ENCODE data around the gene BNIP5. TPM values are rescaled to one million over a fixed set of nuclear protein-coding genes. Genes with fewer than 3 reads are reported as not detected.
A peak's percentile ranks its signal among the peaks of the same experiment; 100 is the strongest.

BNIP5 gene
- total RNA-seq, 3 donors from 2014 or later, result under 0.01 TPM; not detected in 2

GRCh38 chr6:36352477-36353157 is 15.9 kb upstream of the BNIP5 start:
- TF ChIP-seq POLR2AphosphoS5 (IDR thresholded peaks at IDR 0.05) (no peak), POLR2A (IDR thresholded peaks at IDR 0.05) (no peak)
- TF ChIP-seq, protein P1, sequence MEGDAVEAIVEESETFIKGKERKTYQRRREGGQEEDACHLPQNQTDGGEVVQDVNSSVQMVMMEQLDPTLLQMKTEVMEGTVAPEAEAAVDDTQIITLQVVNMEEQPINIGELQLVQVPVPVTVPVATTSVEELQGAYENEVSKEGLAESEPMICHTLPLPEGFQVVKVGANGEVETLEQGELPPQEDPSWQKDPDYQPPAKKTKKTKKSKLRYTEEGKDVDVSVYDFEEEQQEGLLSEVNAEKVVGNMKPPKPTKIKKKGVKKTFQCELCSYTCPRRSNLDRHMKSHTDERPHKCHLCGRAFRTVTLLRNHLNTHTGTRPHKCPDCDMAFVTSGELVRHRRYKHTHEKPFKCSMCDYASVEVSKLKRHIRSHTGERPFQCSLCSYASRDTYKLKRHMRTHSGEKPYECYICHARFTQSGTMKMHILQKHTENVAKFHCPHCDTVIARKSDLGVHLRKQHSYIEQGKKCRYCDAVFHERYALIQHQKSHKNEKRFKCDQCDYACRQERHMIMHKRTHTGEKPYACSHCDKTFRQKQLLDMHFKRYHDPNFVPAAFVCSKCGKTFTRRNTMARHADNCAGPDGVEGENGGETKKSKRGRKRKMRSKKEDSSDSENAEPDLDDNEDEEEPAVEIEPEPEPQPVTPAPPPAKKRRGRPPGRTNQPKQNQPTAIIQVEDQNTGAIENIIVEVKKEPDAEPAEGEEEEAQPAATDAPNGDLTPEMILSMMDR (IDR thresholded peaks at IDR 0.05), result no peak
- H3K36me3 ChIP-seq, result no peaks in the 10 kb centered on the region
- no peaks in the 10 kb centered on the region for H3K9me3 ChIP-seq
- no peak overlapping the region for H3K27ac ChIP-seq
- no peak overlapping the region for H3K4me3 ChIP-seq
- intact Hi-C loops (cut with DNase I; ENCODE audit: low total_unique reads), result no loop called here
- no peak for DNase-seq (ENCODE audit: low spot score in 2 of 2)
- H3K27me3 ChIP-seq, result no peaks in the 10 kb centered on the region
- no peaks in the 10 kb centered on the region for H3K4me1 ChIP-seq

DNA sequence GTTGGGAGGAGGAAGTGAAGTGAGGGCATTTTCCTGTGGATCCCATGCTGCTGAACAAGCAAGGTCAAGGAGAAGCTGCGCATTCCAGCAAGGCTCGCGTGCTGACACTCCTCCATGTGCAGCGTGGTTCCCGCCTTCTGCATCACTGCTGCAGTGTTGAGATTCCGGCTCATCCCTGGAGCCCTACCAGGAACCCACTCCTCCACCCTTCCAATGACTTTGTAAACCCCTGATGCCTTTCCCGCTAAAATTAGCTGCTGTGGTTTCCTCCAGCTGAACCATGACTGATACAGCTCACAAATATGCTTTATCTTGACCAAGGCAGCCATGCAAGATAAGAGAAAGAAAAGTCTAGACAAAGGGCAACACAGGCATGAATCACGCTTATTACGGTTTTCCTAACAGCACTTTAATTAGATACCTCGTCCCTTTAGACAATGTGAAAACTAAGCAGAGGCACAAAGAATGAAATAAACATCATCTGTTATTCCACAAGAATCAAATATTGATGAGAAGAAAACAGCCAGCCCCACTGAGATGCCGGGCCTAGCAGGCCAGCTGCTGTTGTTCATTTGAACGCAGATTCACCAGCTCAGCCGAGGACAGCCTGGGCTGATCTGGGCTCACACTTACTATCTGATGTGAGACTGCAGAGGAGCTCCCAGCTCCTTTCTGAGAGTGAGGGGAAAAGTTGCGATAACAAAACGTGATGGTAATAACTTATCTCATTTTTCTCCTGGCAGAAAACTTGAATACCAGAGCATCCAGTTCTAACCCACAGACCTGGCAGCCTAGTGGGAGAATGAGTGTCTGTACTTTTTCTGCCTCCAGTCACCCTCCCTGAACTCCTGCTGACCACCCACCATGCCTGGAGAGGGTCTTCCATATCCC is 14.2 kb upstream of the BNIP5 start:
- peak overlapping the region in 1 of 2 donors; percentile 71 for H3K27ac ChIP-seq
- no peaks in the 10 kb centered on the region for H3K9me3 ChIP-seq
- H3K4me1 ChIP-seq, result no peaks in the 10 kb centered on the region
- intact Hi-C loops (cut with DNase I; ENCODE audit: low total_unique reads), result no loop called here
- TF ChIP-seq, protein P1 (IDR thresholded peaks at IDR 0.05), result no peak
- TF ChIP-seq POLR2A (IDR thresholded peaks at IDR 0.05) (no peak), POLR2AphosphoS5 (IDR thresholded peaks at IDR 0.05) (no peak)
- no peak overlapping the region for H3K4me3 ChIP-seq
- no peaks in the 10 kb centered on the region for H3K27me3 ChIP-seq
- DNase-seq (ENCODE audit: low spot score in 2 of 2), result no peak
- no peaks in the 10 kb centered on the region for H3K36me3 ChIP-seq

DNA sequence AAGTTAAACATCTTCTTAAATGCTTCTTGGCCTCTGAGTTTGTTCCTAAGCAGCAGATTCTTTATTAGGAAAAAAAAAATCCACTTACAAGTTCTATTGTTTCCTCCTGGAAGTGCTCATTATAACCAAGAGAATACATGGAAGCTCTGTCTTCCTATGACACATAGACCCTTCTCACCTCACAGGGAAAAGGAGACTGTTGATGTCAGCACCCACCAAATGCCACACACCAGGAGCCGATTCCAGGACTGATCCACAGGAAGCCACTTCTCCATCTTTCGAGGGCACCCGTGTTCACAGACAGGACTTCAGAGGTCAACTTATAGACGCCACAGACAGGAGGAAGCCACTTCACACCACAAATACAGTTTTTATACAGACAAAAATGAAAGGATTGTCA is 13.4 kb upstream of the BNIP5 start:
- no peak for TF ChIP-seq POLR2A (IDR thresholded peaks at IDR 0.05)
- TF ChIP-seq POLR2AphosphoS5 (IDR thresholded peaks at IDR 0.05), result no peak
- TF ChIP-seq, protein P1 (IDR thresholded peaks at IDR 0.05), result no peak
- DNase-seq (ENCODE audit: low spot score in 2 of 2), result no peak
- intact Hi-C loops (cut with DNase I; ENCODE audit: low total_unique reads), result no loop called here
- H3K27me3 ChIP-seq, result no peaks in the 10 kb centered on the region
- no peak overlapping the region for H3K4me3 ChIP-seq
- H3K9me3 ChIP-seq, result no peaks in the 10 kb centered on the region
- H3K4me1 ChIP-seq, result no peaks in the 10 kb centered on the region
- H3K36me3 ChIP-seq, result no peaks in the 10 kb centered on the region
- peak overlapping the region in 1 of 2 donors; percentile 71 for H3K27ac ChIP-seq

GRCh38 chr6:36349240-36349639 is 12.6 kb upstream of the BNIP5 start:
- Histone ChIP-seq H3K4me1 (no peaks in the 10 kb centered on the region), H3K36me3 (no peaks in the 10 kb centered on the region), H3K4me3 (no peak overlapping the region), H3K9me3 (no peaks in the 10 kb centered on the region), H3K27ac (no peak overlapping the region), H3K27me3 (no peaks in the 10 kb centered on the region)
- intact Hi-C loops (cut with DNase I; ENCODE audit: low total_unique reads), result no loop called here
- no peak for DNase-seq (ENCODE audit: low spot score in 2 of 2)
- TF ChIP-seq, protein P1 (IDR thresholded peaks at IDR 0.05), result no peak
- TF ChIP-seq POLR2AphosphoS5 (IDR thresholded peaks at IDR 0.05) (no peak), POLR2A (IDR thresholded peaks at IDR 0.05) (no peak)

GRCh38 chr6:36347621-36348020 is 10.9 kb upstream of the BNIP5 start:
- H3K9me3 ChIP-seq, result no peaks in the 10 kb centered on the region
- no peaks in the 10 kb centered on the region for H3K27me3 ChIP-seq
- H3K27ac ChIP-seq, result no peak overlapping the region
- no peaks in the 10 kb centered on the region for H3K36me3 ChIP-seq
- intact Hi-C loops (cut with DNase I; ENCODE audit: low total_unique reads), result no loop called here
- H3K4me3 ChIP-seq, result no peak overlapping the region
- no peak for DNase-seq (ENCODE audit: low spot score in 2 of 2)
- TF ChIP-seq, protein P1 (IDR thresholded peaks at IDR 0.05), result no peak
- no peak for TF ChIP-seq POLR2AphosphoS5 (IDR thresholded peaks at IDR 0.05)
- TF ChIP-seq POLR2A (IDR thresholded peaks at IDR 0.05), result no peak
- H3K4me1 ChIP-seq, result no peaks in the 10 kb centered on the region
